H1 (cell line): Measurements from ENCODE around the gene COL8A1. TPM values are rescaled to one million over a fixed set of nuclear protein-coding genes. Genes with fewer than 3 reads are reported as not detected.

Source experiments
- CBX5 ChIP-seq: fragments of 300-800, 300-1000 bp; sonication (generic); IDR thresholded peaks from 2 replicates; pipeline ENCODE4 v1.7.1; 2016; ENCODE audit warnings: antibody characterized with exemption, low read length, low read depth
- EZH2 ChIP-seq: fragments of 200-600 bp; sonication (generic); IDR thresholded peaks from 2 replicates; pipeline ENCODE4 v1.7.1; 2012; ENCODE audit warnings: low read depth, mild to moderate bottlenecking, moderate library complexity, low read length, inconsistent platforms; ENCODE audit not compliant: severe bottlenecking
- JUN ChIP-seq: IDR thresholded peaks from 2 replicates; pipeline ENCODE4 v1.6.1; 2011; ENCODE audit warnings: low read depth, mild to moderate bottlenecking, improper control_type of control experiment, low read length
- POLR2AphosphoS5 ChIP-seq: IDR thresholded peaks from 2 replicates; pipeline ENCODE4 v1.6.1; 2011; ENCODE audit warnings: low read depth, low read length
- POU5F1 ChIP-seq: IDR thresholded peaks from 2 replicates; pipeline ENCODE4 v1.6.1; 2011; ENCODE audit warnings: low read depth, mild to moderate bottlenecking, low read length, moderate library complexity
- SP2 ChIP-seq: IDR thresholded peaks from 2 replicates; pipeline ENCODE4 v1.6.1; 2012; ENCODE audit warnings: mild to moderate bottlenecking, low read length, inconsistent platforms
- YY1 ChIP-seq: IDR thresholded peaks from 2 replicates; pipeline ENCODE4 v1.6.1; 2011; ENCODE audit warnings: low read depth, mild to moderate bottlenecking, low read length
- polyA plus RNA-seq, 7 experiments: library from polyadenylated mRNA; depleted of rRNA in 3 of 7; stranded (reverse) in 5 of 7; unstranded in 2 of 7; fragments of >200 nt in 5 of 7; fragments of 200-250 nt in 2 of 7; gene quantifications; 1 replicate in 5 of 7; 2 replicates in 1 of 7; 4 replicates in 1 of 7; pipeline versions ENCODE4 v1.2.1 to v1.2.3, GENCODE V29; 2011 to 2013; ENCODE audit warnings: missing spikeins in 2 of 7, mixed read lengths in 2 of 7
- total RNA-seq: library from RNA; stranded (reverse); fragmentation: NEBNext Ultra II Directional; extraction: Animal tissue kit (Norgen Biotek cat#: 25700); gene quantifications from 2 replicates; pipeline ENCODE4 v1.2.1, GENCODE V29; 2021
- TF ChIP-seq, protein P1 (sequence below), 3 experiments: IDR thresholded peaks; 1 replicate in 2 of 3; 2 replicates in 1 of 3; pipeline versions ENCODE4 v1.5.1 to v1.6.1; 2011; ENCODE audit warnings: low read length in 3 of 3, mild to moderate bottlenecking in 3 of 3, inconsistent platforms in 2 of 3, low read depth in 1 of 3, moderate library complexity in 1 of 3; ENCODE audit not compliant: insufficient read depth in 1 of 3; ENCODE audit errors: control extremely low read depth in 1 of 3

COL8A1 gene
- total and polyA plus RNA-seq, 2 of the 8 experiments (the other 6 are each of a cell fraction or from before 2014, with no cell fraction given) = 0.21 to 1.2 TPM

DNA sequence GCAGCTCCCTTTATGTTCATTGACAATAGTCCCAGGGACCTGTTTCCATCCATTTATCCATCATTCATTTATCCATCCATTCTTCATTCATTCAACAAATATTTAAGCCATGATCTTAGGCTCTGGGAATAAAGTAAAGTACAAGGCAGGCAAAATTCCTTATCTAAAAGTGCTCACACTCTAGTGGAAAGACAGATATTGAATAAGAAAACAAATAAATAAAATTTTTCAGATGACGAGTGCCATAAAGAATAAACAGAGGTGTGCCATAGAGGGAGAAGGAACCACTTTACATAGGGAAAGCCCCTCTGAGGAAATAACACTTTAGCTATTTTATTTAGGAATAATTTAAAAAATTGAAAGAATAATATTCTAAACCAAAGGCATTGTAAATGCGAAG, 76.2 kb downstream of the COL8A1 start (continued):
- TF ChIP-seq, protein P1, sequence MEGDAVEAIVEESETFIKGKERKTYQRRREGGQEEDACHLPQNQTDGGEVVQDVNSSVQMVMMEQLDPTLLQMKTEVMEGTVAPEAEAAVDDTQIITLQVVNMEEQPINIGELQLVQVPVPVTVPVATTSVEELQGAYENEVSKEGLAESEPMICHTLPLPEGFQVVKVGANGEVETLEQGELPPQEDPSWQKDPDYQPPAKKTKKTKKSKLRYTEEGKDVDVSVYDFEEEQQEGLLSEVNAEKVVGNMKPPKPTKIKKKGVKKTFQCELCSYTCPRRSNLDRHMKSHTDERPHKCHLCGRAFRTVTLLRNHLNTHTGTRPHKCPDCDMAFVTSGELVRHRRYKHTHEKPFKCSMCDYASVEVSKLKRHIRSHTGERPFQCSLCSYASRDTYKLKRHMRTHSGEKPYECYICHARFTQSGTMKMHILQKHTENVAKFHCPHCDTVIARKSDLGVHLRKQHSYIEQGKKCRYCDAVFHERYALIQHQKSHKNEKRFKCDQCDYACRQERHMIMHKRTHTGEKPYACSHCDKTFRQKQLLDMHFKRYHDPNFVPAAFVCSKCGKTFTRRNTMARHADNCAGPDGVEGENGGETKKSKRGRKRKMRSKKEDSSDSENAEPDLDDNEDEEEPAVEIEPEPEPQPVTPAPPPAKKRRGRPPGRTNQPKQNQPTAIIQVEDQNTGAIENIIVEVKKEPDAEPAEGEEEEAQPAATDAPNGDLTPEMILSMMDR (IDR thresholded peaks at IDR 0.05; ENCODE audit: control extremely low read depth in 1 of 3, insufficient read depth in 1 of 3, low read depth in 1 of 3, low read length in 3 of 3) = no peak
- TF ChIP-seq YY1 = no peak
- no peak for TF ChIP-seq POLR2AphosphoS5
- TF ChIP-seq JUN = no peak
- no peak for TF ChIP-seq CBX5
- no peak for TF ChIP-seq POU5F1
- TF ChIP-seq SP2 = no peak
- no peak for TF ChIP-seq EZH2
